LoVo (cell line): ENCODE measurements around the gene COL26A1.
A peak's percentile ranks its signal among the peaks of the same experiment; 100 is the strongest.
"Not testable (repeated sequence)": the region's sequence is repeated elsewhere in the genome, so short reads cannot be mapped to it uniquely, and the experiment has no call there.

Source experiments
- DNase-seq: peaks from one replicate; pipeline ENCODE4 v3.0.0-alpha.2; 2016; ENCODE audit warnings: low spot score

Gene COL26A1

GRCh38 chr7:101402835-101403234 lies 40.2 kb downstream of the COL26A1 start:
- no peak for DNase-seq

GRCh38 chr7:101405474-101406067 lies 42.9 kb downstream of the COL26A1 start:
- no peak for DNase-seq

- no peak for DNase-seq
Observed at GRCh38 chr7:101410743-101411507, 48.2 kb downstream of the COL26A1 start.

GRCh38 chr7:101411508-101411874 lies 48.8 kb downstream of the COL26A1 start:
- DNase-seq = no peak

- no peak for DNase-seq
Observed at GRCh38 chr7:101412976-101413375, 50.3 kb downstream of the COL26A1 start.

- no peak for DNase-seq
Observed at GRCh38 chr7:101418694-101419093, 56.0 kb downstream of the COL26A1 start.

GRCh38 chr7:101419831-101420230 lies 57.2 kb downstream of the COL26A1 start:
- DNase-seq = no peak

- no peak for DNase-seq
Observed at GRCh38 chr7:101420436-101420835, 57.8 kb downstream of the COL26A1 start.

GRCh38 chr7:101422356-101423195 lies 59.9 kb downstream of the COL26A1 start:
- DNase-seq = no peak

- DNase-seq = no peak
Observed at GRCh38 chr7:101426303-101427011, 63.8 kb downstream of the COL26A1 start.

GRCh38 chr7:101428093-101428866 lies 65.6 kb downstream of the COL26A1 start:
- no peak for DNase-seq

GRCh38 chr7:101432316-101432715 lies 69.6 kb downstream of the COL26A1 start:
- DNase-seq = no peak

GRCh38 chr7:101433688-101434087 lies 71.0 kb downstream of the COL26A1 start:
- no peak for DNase-seq

- DNase-seq = not testable (repeated sequence)
Observed at GRCh38 chr7:101434155-101434554, 71.5 kb downstream of the COL26A1 start.

GRCh38 chr7:101435461-101436220 lies 73.0 kb downstream of the COL26A1 start:
- no peak for DNase-seq

- DNase-seq = no peak
Observed at GRCh38 chr7:101436221-101436735, 73.6 kb downstream of the COL26A1 start.

- no peak for DNase-seq
Observed at GRCh38 chr7:101436857-101437576, 74.3 kb downstream of the COL26A1 start.

- no peak for DNase-seq
Observed at GRCh38 chr7:101441890-101442289, 79.2 kb downstream of the COL26A1 start.

- peak; percentile 38 for DNase-seq
Observed at GRCh38 chr7:101442426-101443070, 79.9 kb downstream of the COL26A1 start.
